DOHH2 (cell line): Measurements from ENCODE around the gene MRPL58.
A peak's percentile ranks its signal among the peaks of the same experiment; 100 is the strongest.

Experiments used
- H3F3A ChIP-seq: fragments of 200-600 bp; sonication (generic), shearing (Covaris generic); 2 replicates; pipeline ENCODE4 v1.6.0; 2016; ENCODE audit warnings: antibody characterized with exemption, mild to moderate bottlenecking; ENCODE audit not compliant: control insufficient read depth, insufficient read depth
- H3K27ac ChIP-seq: fragments of 200-600 bp; sonication (generic); 2 replicates; pipeline ENCODE4 v1.5.1; 2014; ENCODE audit warnings: low read depth, mild to moderate bottlenecking, low read length, moderate library complexity
- H3K27me3 ChIP-seq: fragments of 200-600 bp; sonication (generic); 2 replicates; pipeline ENCODE4 v1.6.1; 2014; ENCODE audit warnings: mild to moderate bottlenecking, low read length, mixed read lengths; ENCODE audit not compliant: control insufficient read depth
- H3K36me3 ChIP-seq: fragments of 200-600 bp; sonication (generic); 2 replicates; pipeline ENCODE4 v1.6.1; 2014; ENCODE audit warnings: mild to moderate bottlenecking, low read length, moderate library complexity, mixed read lengths; ENCODE audit not compliant: control insufficient read depth
- H3K4me1 ChIP-seq: fragments of 200-600 bp; sonication (generic); 2 replicates; pipeline ENCODE4 v1.6.1; 2014; ENCODE audit warnings: mild to moderate bottlenecking, low read length, mixed read lengths; ENCODE audit not compliant: control insufficient read depth
- H3K4me2 ChIP-seq: fragments of 200-600 bp; sonication (generic); 2 replicates; pipeline ENCODE4 v1.6.0; 2014; ENCODE audit warnings: mild to moderate bottlenecking, low read length, moderate library complexity
- H3K4me3 ChIP-seq: fragments of 200-600 bp; sonication (generic); 2 replicates; pipeline ENCODE4 v1.5.1; 2014; ENCODE audit warnings: mild to moderate bottlenecking, low read length, mixed read lengths
- H3K79me2 ChIP-seq: fragments of 200-600 bp; sonication (generic); 2 replicates; pipeline ENCODE4 v1.6.1; 2014; ENCODE audit warnings: mild to moderate bottlenecking, low read length, mixed read lengths; ENCODE audit not compliant: control insufficient read depth
- H3K9me2 ChIP-seq: fragments of 200-600 bp; sonication (generic); replicated peaks from 2 replicates; pipeline ENCODE4 v1.6.1; 2014; ENCODE audit warnings: mild to moderate bottlenecking, low read length, mixed read lengths; ENCODE audit not compliant: control insufficient read depth
- H3K9me3 ChIP-seq: fragments of 200-600 bp; sonication (generic); 2 replicates; pipeline ENCODE4 v1.6.1; 2014; ENCODE audit warnings: antibody characterized with exemption, low read length, mixed read lengths; ENCODE audit not compliant: control insufficient read depth, insufficient read depth
- H4K20me1 ChIP-seq: fragments of 200-600 bp; sonication (generic); 2 replicates; pipeline ENCODE4 v1.6.0; 2014; ENCODE audit warnings: low read depth, mild to moderate bottlenecking, antibody characterized with exemption, low read length, moderate library complexity; ENCODE audit not compliant: control insufficient read depth, insufficient read depth
- CTCF ChIP-seq: fragments of 200-600 bp; sonication (generic); IDR thresholded peaks from one replicate; pipeline ENCODE4 v1.5.1; 2014; ENCODE audit warnings: antibody characterized with exemption, mild to moderate bottlenecking, low read depth, low read length; ENCODE audit not compliant: poor library complexity, severe bottlenecking
- EZH2phosphoT487 ChIP-seq: fragments of 200-600 bp; sonication (generic); IDR thresholded peaks from 2 replicates; pipeline ENCODE4 v1.6.1; 2017; ENCODE audit warnings: borderline replicate concordance, mild to moderate bottlenecking, antibody characterized with exemption, low read length, moderate library complexity, mixed read lengths

MRPL58 gene

GRCh38 chr17:75030161-75030560, 17.7 kb downstream of the MRPL58 start:
- Histone ChIP-seq H3K4me1 (peaks cover 30% of the 10 kb centered on the region), H3K36me3 (no peaks in the 10 kb centered on the region; the same call in 1 of the 2 replicates), H3K9me3 (no peaks in the 10 kb centered on the region; the same call in 1 of the 2 replicates), H3F3A (no peaks in the 10 kb centered on the region; the same call in 1 of the 2 replicates), H3K9me2 (no peaks in the 10 kb centered on the region), H3K27me3 (peaks cover 19% of the 10 kb centered on the region), H3K79me2 (no peaks in the 10 kb centered on the region), H4K20me1 (no peaks in the 10 kb centered on the region), H3K4me3 (no peak overlapping the region), H3K27ac (no peak overlapping the region), H3K4me2 (no peak overlapping the region)
- no peak for TF ChIP-seq CTCF
- TF ChIP-seq EZH2phosphoT487, result no peak

DNA sequence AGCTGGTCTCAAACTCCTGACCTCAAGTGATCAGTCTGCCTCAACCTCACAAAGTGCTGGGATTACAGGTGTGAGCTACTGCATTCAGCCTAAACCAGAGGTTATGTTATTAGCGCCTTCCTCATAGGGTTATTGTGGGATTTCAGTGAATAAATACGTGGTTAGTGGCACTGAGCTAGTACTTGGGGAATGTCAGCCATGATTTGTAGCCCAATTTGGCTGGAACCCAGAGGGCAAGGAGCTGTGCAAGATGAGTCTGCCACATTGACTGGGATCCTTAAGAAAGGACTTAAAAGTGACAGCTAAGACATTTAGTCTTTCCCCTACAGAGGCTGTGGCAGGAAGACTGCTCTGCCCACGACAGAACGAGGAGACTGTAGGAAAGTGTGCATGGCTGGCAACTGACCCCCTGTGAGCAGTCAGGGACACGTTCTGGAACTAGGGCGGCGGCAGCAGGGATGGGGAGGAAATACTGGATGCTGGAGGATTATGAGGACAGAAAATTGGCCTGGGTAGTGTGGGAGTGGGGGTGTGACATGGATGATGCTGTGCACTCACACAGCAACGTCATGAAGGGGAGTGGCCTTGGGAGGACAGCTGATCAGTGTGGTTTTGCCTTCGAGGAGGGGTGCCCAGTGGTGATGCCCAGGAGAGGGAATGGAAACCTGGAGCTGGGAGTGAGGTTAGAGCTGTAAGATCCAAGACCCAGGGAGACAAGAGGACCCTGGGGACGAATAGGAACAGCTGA, 19.7 kb downstream of the MRPL58 start:
- H3K36me3 ChIP-seq, result no peaks in the 10 kb centered on the region; the same call in 1 of the 2 replicates
- H3F3A ChIP-seq, result no peaks in the 10 kb centered on the region; the same call in 1 of the 2 replicates
- H3K4me3 ChIP-seq, result peak overlapping the region; percentile 91
- H3K27ac ChIP-seq, result no peak overlapping the region
- no peaks in the 10 kb centered on the region; the same call in 1 of the 2 replicates for H3K9me3 ChIP-seq
- peak overlapping the region; percentile 96 for H3K4me2 ChIP-seq
- TF ChIP-seq CTCF, result no peak
- TF ChIP-seq EZH2phosphoT487, result no peak
- no peaks in the 10 kb centered on the region for H3K79me2 ChIP-seq
- H3K27me3 ChIP-seq, result peaks cover 19% of the 10 kb centered on the region
- H4K20me1 ChIP-seq, result no peaks in the 10 kb centered on the region
- H3K9me2 ChIP-seq, result no peaks in the 10 kb centered on the region
- peaks cover 33% of the 10 kb centered on the region for H3K4me1 ChIP-seq

- TF ChIP-seq EZH2phosphoT487 (no peak), CTCF (no peak)
- Histone ChIP-seq H3F3A (peaks cover 3% of the 10 kb centered on the region; the same call in 1 of the 2 replicates), H3K4me1 (peaks cover 33% of the 10 kb centered on the region), H3K4me3 (peak overlapping the region; percentile 91), H3K9me3 (no peaks in the 10 kb centered on the region; the same call in 1 of the 2 replicates), H3K79me2 (no peaks in the 10 kb centered on the region), H3K27me3 (peaks cover 19% of the 10 kb centered on the region), H3K27ac (no peak overlapping the region), H3K9me2 (no peaks in the 10 kb centered on the region), H3K4me2 (peak overlapping the region; percentile 96), H4K20me1 (no peaks in the 10 kb centered on the region), H3K36me3 (no peaks in the 10 kb centered on the region; the same call in 1 of the 2 replicates)
These were observed 20.3 kb downstream of the MRPL58 start for GRCh38 chr17:75032720-75033280.
